GM15510 (cell line): ENCODE data around the gene RPS28.
A peak's percentile ranks its signal among the peaks of the same experiment; 100 is the strongest.

ENCODE experiments used
- POLR2A ChIP-seq: IDR thresholded peaks from 3 replicates; pipeline ENCODE4 v1.6.1; 2011; ENCODE audit warnings: borderline replicate concordance; ENCODE audit not compliant: insufficient read length; ENCODE audit errors: extremely low read depth

RPS28 gene

DNA sequence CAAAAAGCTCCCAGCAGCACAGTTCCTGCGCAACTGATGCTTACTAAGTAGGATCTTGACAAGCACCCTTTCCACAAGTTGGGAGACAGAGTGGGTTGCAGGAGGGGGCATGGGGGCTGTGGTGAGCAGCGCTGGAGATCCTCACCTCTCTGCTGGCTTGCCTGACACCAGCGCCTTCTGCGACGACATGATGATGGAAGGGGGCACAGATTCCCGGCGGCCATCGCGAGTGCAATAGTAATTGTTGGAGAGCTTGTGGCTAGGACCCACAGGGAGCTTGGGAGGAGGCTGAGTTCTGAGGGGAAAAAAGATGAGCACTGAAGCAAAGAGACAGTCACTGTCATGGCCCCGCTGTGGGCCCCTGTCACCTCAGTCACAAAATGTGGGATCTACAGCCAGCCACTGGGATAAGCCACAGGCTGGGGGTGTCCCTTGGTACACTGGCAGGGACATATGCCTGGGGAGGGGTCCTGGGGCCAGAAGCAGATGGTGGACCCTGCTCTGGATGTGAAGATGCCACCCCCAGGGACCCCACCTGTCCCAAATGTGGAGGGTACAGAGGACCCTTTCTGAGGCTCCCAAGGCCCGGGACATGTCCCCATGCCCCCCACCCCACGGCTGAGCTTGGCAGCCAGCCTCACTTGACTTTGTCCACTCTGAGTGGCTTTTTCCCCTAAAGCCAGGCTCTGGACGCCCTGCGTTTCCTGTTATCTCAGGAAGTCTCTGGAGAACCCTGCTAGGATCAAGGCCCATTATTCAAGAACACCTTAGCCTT, 4.8 kb upstream of the RPS28 start:
- TF ChIP-seq POLR2A = no peak

DNA sequence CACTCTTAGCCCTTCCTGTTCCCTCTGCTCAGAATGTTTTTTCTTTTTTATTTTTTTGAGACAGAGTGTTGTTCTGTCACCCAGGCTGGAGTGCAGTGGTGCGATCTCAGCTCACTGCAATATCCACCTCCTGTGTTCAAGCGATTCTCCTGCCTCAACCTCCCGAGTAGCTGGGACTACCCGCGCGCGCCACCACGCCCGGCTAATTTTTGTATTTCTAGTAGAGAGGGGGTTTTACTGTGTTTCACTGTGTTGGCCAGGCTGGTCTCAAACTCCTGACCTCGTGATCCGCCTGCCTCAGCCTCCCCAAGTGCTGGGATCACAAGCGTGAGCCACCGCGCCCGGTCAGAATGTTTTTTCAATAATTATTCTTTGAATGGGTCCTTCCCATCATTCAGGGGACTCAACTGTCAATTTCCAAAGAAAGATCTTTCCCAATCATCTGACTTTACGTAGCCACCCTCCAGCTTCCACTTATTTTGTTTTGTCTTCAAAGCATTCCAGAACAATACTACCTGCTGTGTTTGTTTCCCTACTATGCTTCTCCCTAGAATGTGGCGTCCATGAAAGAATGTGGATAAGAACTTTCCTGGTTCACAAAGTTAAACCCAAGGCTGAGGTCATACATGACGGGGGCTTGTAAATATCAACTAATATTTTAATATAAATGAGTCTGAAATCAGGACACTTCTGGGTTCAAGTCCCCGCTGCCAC, 1.3 kb upstream of the RPS28 start:
- TF ChIP-seq POLR2A = no peak

DNA sequence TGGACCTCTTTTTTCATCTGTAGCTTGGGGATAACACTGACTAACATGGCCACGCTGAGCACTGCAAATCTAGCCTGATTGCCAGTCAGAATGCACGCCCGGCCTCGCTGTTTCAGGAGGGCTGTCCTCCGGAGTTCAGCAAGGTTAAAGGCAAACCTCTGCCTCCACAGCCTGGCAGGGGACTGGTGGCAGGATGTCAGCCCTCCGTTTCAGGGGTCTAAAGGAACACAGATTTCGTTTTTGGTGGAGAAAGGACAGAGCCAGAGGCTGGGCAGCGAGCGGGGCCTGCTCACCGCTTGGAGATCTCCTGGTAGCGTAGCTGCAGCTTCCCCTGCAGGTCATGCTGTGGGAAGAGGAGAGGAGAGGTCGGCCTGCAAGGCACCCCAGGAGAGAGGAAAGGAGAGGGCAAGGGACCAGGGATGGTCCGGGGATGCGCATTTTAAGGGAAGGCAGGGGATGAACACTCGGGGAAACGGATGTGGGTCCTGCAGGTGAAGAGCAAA, 681 bp upstream of the RPS28 start:
- TF ChIP-seq POLR2A = no peak

DNA sequence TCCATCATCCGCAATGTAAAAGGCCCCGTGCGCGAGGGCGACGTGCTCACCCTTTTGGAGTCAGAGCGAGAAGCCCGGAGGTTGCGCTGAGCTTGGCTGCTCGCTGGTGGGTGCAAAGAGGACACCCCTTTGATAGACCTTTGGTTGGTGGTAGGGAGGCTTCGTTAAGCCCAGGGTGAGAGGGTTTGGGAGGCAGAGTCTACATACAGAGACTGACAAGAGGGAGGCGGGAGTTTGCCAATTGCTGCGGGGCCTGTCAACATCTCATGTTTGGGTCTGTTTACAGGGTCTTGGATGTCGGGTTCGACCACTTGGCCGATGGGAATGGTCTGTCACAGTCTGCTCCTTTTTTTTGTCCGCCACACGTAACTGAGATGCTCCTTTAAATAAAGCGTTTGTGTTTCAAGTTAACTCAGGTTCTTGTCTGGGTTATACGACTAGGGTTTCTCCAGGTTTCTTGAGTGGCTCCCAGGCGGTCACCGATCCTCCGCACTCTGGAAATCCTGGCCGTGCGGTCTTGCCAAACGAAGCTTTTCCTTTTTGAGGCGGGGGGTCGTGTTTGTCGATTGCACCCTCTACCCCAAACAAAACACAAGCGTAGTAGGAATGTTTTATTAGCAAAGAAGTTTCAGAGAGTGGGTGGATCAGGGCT, 816 bp downstream of the RPS28 start:
- TF ChIP-seq POLR2A = no peak

DNA sequence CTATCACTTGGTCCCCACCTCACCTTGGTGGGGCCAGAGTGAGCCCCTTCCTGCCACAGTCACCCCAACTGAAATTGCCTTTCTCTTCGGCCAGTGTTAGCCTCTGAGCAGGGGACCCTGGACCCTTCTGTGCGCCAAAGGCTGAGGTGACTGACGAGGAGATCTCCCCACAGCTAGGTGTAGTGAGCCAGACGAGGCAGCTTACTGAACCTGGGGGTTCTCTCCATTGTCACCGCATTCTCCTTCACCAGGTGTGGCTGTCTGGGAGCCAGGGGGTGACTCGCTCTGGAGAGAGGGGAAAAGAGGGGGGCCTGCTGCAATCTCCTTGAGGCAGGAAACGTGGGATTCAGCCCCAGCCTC, 1.3 kb downstream of the RPS28 start:
- no peak for TF ChIP-seq POLR2A

DNA sequence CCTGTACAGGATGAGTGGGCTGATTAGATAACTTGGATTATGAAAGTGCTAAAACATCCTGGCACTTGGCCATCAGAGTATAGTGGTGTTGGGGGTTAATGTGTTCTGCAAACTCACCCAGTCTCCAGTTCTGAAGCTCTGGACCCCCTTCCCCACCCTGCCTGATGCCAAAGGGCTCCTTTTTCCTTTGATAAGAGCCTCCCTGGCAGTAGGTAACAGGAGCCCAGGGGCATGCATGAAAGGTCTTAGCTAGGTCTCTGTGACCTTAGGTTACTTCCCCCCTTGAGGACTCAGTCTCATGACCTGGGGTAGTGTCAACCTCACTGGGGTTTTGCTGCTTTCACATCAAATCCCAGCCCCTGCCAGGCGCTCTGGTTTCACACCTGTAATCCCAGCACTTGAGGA, 2.5 kb downstream of the RPS28 start:
- no peak for TF ChIP-seq POLR2A

DNA sequence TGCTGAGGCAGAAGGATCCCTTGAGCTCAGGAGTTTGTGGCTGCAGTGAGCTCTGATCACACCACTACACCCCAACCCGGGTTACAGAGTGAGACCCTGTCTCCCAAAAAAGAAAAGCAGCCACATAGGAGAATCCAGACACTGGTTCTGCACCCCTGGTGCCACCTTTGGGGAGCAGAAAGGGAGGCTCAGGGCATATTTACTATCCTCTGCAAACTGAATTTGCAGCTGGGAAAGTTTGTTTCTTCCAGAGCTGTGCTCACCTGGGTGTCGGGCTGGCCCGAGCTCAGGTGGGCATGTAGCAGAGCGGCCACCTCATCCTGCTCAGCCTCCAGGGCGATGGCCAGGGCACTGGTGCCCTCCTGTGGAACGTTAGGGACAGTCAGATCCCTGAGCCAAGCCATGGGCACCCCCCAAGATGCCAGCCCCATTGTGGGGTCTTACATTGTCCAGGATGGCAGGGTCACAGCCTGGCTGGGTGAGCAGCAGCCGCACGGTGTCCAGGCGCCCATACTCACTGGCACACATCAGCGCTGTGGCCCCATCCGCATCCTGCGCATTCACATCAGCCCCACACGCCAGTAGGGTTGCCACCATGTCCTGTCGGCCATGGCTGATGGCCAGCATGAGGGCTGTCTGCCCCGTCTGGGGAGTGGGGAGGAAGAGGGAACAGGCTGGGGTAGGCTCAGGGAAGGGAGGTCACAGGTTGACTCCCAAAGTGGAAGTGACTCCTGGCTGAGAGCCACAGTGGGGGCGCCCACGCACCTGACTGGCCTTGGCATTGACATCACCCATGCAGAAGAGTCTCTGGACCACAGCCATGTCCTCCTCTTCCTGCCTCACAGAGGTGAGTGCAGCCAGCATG, 3.1 kb downstream of the RPS28 start:
- peak; percentile 29 for TF ChIP-seq POLR2A

DNA sequence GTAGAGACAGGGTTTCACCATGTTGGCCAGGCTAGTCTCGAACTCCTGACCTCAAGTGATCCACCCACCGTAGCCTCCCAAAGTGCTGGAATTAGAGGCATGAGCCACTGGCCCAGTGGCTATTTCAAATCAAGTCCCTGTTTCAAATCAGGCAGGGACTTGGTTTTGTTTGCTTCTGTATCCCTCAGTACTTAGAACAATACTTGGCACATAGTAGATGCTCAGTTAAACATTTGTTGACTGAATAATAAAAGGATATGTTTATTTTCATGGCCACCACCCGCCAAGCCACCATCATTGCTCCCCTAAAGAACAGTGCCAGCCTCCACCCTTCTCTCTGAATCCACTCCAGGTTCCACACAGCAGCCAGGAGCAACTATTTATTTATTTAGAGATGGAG, 4.2 kb downstream of the RPS28 start:
- no peak for TF ChIP-seq POLR2A

DNA sequence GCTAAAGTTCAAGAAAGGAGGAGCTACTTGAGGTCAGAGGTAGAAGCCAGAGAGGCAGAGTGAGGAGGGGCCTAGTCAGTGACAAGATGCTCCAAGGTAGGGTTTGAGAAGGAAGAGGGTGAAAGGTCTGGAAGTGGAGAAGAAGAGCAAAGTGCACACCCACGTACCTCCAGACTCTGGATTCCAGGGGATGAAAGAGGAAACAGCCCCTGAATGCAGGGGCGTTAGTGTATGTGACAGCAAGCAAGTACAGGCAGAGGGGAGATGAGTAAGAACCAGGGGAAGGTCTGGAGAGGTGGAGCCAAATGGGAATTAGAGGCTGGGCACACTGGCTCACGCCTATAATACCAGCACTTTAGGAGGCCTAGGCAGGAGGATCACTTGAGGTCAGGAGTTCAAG, 8.7 kb downstream of the RPS28 start:
- no peak for TF ChIP-seq POLR2A

DNA sequence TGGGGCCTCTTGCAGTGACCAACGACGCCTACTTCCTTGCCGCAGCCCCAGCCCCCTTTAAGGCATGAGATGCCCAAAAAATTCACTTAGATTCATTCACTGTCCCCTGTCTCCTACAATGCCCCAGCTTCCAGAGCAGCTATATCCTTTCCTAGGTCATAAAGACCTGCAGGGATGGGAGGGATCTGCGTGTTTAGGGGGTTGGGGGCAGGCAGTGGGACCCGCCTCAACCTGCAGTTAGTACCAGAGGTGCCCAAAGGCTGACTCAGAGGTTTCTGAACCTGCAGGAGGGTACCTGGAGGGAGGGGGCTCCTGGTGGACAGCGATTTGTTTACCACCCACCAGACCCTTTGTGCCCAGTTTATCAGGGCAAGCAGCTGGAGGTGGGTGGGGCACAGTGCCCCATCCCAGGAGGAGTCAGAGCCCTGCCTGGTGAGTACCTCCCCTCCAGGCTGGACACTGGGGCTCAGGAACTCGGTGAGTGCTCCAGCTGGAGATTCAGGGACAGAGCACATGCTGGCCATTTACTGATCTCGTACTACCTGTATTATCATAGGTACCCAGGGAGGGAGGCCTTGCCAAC, 10.1 kb downstream of the RPS28 start:
- TF ChIP-seq POLR2A = no peak

DNA sequence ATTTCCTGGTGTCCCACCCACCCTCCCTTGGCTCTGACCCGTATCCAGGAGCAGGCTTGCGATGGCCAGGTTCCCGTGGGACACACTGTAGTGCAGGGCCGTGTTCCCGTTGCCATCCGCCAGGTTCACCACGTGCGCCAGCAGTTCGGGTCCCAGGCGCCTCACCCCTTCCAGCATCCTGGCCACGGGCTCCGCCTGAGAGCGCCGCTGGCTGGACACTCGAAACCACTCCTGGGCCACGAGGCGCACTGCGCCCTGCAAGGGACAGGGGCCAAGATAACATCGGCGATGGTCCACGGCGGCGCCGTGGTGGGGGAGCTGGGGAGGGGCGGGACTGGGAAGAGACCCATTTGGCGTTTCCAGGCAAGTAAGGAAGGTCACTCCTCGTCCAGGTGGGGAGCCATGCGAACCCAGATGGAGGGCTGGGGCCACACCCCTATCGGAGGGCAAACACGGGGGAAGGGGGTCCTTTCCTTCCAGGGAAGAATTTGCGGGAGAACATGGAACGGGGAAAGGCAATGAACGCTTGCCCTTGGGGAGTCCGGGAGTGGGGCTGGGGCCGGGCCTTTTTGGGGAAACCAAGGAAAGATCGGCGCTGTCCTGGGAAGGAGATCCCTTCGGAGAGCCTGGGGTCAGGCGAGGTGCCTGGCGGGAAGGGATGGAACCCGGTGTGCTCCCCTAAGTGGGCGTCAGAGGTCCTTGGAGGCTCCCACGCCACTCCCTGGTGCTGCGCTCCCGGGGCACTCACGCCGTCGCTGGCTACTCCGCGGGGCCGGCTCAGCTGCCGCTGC, 11.9 kb downstream of the RPS28 start:
- TF ChIP-seq POLR2A = no peak

DNA sequence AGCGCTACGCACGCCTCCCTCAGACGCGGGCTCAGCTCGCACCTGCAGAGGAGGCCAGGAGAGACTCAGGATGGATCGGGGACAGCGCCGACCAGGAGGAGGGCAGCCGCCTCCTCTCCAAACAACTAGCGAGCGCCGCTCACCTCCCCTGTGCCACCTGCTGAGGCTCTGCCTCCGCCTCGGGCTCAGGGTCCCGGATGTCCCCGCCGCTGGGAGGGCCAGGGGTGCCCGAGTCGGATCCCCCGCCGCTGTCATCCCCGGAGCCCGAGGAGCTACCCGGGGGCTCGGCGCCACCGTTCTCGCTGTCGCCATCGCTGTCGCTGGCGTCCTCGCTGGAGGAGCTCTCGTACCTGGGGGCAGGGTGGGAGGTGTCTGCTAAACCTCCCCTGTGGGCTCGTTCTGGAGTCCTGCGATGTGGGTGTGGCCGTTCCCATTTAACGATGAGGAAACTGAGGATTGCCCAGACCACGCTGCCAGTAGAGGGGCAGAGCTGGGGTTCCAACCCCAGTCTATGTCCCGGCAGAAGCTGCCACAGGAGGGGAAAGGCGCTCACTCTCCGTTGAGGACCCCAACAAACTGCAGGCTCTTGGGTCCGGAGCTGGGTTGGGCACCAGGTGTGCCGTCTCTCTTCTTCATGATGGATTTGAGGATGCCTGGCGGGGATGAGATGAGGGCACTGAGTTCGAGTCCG, 12.6 kb downstream of the RPS28 start:
- no peak for TF ChIP-seq POLR2A

DNA sequence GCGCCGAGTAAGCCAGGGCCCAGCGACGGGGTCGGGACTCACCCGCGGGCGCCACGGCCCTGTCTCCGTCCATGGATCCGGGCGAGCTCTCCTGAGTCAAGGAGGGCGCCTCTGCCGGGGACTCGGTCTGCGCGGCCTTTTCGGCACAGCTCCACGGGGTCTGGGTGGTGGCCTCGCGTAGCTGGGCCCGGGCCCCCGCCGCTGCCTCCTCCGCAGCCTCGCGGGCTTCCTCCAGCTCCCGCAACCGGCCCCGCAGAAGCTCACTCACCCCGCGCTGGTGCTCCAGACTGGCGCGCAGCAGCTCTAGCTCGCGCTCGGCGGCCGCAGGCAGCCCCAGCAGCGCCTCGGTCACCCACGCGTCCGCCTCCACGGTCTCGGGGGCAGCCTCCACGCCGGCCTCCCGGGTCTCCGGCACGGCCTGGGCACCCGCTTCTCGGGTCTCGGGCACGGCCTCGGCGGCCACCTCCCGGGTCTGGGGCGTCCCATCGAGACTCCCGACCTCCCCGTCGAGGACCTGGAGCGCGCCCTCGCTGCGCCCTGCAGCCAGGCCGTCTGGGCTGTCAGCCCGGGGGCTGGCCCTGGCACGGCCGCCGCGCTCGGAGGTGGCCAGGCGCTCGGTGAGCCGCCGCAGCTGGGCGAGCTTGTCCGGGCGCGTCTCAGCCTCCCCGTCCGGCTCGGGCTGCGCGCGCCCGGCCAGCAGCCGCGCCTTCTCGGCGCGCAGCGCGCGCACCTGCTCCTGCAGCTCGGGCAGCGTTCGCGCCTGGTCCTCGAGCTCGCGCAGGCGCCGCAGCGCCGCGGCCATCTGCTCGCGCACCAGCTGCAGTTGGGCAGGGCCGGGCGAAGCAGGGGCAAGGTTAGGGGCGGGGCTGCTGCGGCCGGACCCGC, 13.4 kb downstream of the RPS28 start:
- TF ChIP-seq POLR2A = no peak
